CD4-positive, alpha-beta T cell treated with Interleukin-4 for 4 hours (primary cell): ENCODE results near the gene SCG2.

Source experiments
- DNase-seq: peaks from one replicate; pipeline ENCODE4 v3.0.0-alpha.2; 2020

The SCG2 gene, protein sequence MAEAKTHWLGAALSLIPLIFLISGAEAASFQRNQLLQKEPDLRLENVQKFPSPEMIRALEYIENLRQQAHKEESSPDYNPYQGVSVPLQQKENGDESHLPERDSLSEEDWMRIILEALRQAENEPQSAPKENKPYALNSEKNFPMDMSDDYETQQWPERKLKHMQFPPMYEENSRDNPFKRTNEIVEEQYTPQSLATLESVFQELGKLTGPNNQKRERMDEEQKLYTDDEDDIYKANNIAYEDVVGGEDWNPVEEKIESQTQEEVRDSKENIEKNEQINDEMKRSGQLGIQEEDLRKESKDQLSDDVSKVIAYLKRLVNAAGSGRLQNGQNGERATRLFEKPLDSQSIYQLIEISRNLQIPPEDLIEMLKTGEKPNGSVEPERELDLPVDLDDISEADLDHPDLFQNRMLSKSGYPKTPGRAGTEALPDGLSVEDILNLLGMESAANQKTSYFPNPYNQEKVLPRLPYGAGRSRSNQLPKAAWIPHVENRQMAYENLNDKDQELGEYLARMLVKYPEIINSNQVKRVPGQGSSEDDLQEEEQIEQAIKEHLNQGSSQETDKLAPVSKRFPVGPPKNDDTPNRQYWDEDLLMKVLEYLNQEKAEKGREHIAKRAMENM

GRCh38 chr2:223601932-223602666 is at the start of gene SCG2:
Gene SCG2, minus strand, starts transcription at chr2:223602361. Its CDS starts 3,079 bp downstream, at chr2:223599282.
- DNase-seq = peak; percentile 5

DNA sequence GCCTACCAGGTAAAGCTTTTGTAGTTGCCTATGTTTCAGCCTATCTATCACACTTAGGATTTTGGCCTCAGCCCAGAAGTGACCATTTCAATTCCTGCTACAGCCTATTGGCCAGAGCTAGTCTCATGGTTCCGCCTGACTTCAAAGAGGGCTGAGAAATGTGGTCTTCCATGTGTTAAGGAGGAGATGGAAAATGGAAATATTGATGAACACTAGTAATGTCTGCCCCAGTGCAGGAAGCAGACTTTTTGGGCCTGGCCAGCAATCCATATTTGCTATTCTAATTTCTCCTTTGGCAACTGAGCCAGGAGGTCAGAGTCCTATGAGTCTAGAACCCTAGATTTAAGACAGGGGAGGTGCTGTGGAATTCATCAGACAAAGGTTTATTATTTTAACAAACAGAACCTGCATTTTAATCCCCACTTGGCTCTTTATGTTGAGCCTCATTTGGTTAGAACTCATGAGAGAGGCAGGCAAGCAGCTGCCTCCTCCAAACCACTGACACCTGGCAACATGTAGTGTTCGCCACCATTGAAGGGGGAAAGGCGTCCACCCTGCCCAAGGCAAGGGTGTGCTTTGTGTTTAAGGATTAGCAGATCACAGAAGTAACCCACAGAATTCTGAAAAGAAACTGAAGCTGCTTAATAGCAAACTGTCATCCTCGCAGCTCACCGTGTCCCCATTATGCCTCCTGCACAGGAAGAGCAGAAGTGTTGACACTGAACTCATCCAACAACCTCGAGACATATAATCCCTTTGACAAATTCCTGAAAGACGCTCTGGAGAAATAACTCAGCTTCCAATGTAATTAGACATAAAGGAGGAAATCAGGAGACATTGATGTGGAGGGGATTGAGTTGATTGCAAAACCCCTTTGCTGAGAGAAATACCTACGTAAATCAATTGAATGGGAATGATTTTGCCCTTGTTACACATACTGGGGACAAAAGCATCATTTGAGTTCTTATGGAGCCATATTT is 47.7 kb upstream of the SCG2 start:
- no peak for DNase-seq

- no peak for DNase-seq
Measured at GRCh38 chr2:223648755-223649154, 46.6 kb upstream of the SCG2 start.

- no peak for DNase-seq
Measured at GRCh38 chr2:223647258-223647952, 45.2 kb upstream of the SCG2 start.

GRCh38 chr2:223644136-223644535 is 42.0 kb upstream of the SCG2 start:
- DNase-seq = no peak

DNA sequence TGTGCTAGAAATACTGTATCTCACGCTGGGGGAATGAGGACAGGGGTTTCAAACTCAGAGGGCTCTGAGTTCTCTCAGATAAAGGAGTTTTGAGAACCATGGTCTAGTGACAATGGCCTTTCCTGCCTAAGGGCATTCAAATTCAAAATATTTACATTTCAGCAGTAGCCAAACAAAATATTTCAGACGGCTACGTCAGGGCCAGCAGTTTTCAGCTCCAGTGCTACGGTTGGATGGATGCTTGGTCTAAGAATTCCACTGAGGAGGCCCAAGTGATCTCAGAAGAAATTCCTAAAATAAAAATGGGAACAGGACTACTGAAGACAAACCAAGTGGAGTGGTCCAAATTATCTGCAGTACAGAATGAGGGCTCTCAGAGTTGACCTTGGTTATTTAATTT is 41.1 kb upstream of the SCG2 start:
- no peak for DNase-seq

- DNase-seq = no peak
Measured at GRCh38 chr2:223642506-223642905, 40.3 kb upstream of the SCG2 start.

DNA sequence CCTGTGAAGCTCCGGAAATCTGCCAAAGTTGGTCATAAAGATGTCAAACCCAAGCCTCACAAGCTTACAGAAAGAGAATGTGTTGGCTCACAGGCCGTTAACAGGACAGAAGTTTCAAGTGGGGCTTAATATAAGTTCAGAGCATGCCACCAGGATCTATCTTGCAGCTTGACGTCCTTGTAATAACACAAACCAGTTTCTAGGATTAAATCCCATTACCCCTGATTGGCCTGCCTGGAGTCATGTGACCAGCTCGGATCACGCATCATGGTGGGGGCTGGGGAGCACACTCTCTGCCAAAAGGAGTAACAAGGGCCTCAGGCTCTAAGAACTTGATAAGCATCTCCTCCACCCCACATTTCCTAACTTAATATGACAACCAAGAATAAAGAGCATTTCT is 38.9 kb upstream of the SCG2 start:
- DNase-seq = no peak

GRCh38 chr2:223635080-223635479 is 32.9 kb upstream of the SCG2 start:
- no peak for DNase-seq

GRCh38 chr2:223634238-223634637 is 32.1 kb upstream of the SCG2 start:
- DNase-seq = no peak

- no peak for DNase-seq
Measured at GRCh38 chr2:223633656-223634055, 31.5 kb upstream of the SCG2 start.

GRCh38 chr2:223632826-223633225 is 30.7 kb upstream of the SCG2 start:
- DNase-seq = no peak

GRCh38 chr2:223626716-223627115 is 24.6 kb upstream of the SCG2 start:
- DNase-seq = no peak

GRCh38 chr2:223625652-223626051 is 23.5 kb upstream of the SCG2 start:
- DNase-seq = no peak

DNA sequence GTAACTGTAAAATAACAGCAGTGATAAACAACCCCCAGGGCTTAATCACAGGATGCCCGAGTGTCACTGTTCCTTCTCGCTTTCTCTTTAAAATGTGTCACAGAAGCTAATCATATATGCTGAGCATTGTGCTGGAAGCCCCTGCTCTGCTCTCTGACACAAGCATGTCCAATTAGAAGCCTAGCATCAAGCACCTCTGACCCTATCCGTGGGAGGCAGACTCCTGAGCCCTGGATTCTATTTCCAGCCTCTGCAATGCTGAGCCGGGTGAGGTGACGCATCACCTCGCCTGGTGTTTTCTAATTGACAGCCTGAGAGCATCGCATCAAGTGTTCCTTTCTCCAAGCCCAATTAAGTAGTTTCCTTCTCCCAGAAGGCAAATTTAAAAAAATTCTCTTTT is 19.7 kb upstream of the SCG2 start:
- DNase-seq = no peak

GRCh38 chr2:223619486-223620129 is 17.4 kb upstream of the SCG2 start:
- no peak for DNase-seq

DNA sequence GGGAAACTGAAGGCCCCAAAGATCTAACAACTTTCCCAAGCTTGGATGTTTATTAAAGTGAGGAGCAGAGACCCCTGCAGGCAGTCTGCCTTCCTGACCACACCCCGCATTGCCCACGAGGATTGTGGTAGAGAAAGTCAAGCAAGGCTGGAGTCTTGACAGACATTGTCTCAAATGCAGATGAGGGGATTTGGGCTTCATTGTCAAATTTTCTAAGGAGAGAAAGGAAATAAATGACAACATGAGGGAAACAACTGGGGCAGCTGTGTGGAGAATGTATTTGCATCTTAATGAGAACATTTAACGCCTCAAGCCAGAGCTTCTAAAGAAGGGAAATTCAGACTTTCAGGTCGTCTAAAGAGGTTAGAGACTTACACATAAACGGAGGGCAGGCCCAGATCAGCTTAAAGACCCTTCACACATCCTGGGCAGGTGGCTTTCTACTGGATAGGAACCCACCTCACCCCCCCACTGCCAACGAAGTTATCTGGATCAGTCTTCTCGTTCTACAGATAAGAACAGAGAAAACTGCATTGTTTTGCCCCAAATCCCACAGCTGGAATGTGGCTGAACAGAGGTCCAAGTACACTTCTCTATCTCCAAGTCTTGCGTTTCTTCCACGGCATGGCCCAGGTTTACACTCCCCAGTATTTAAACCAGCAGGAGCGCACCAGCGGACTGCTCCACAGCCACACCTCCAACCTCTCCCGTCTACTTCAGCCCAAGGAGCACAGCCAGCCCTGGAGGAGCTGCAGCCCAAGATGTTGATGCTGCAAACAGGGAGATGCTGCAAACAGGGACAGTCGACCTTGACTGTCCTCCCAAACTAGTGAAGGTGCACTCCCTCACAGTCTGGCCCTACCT is 16.2 kb upstream of the SCG2 start:
- no peak for DNase-seq

- no peak for DNase-seq
Measured at GRCh38 chr2:223614534-223614933, 12.4 kb upstream of the SCG2 start.

- DNase-seq = no peak
Measured at GRCh38 chr2:223613017-223613950, 11.1 kb upstream of the SCG2 start.
